ENCODE data around the gene LPAR2.

Gene LPAR2

GRCh38 chr19:19597809-19598306, 30.2 kb downstream of the LPAR2 start:
- no peak for DNase-seq

GRCh38 chr19:19595171-19595701, 32.8 kb downstream of the LPAR2 start:
- DNase-seq, result no peak

- no peak for DNase-seq
These were observed 33.6 kb downstream of the LPAR2 start for GRCh38 chr19:19594381-19594780.

- DNase-seq, result no peak
These were observed 35.3 kb downstream of the LPAR2 start for GRCh38 chr19:19592690-19593089.

GRCh38 chr19:19591133-19591825, 36.7 kb downstream of the LPAR2 start:
- DNase-seq, result peak in 1 of 14 donors; percentile 1

- DNase-seq, result no peak
These were observed 39.5 kb downstream of the LPAR2 start for GRCh38 chr19:19588546-19588945.

- no peak for DNase-seq
These were observed 40.2 kb downstream of the LPAR2 start for GRCh38 chr19:19587771-19588170.

- DNase-seq, result no peak
These were observed 43.7 kb downstream of the LPAR2 start for GRCh38 chr19:19584356-19584755.

- no peak for DNase-seq
These were observed 45.5 kb downstream of the LPAR2 start for GRCh38 chr19:19582471-19582870.

- no peak for DNase-seq
These were observed 46.6 kb downstream of the LPAR2 start for GRCh38 chr19:19581391-19581790.

- DNase-seq, result no peak
These were observed 47.6 kb downstream of the LPAR2 start for GRCh38 chr19:19580418-19580817.

- DNase-seq, result no peak
These were observed 48.3 kb downstream of the LPAR2 start for GRCh38 chr19:19579533-19580361.

GRCh38 chr19:19578252-19578651, 49.8 kb downstream of the LPAR2 start:
- no peak for DNase-seq

- DNase-seq, result no peak
These were observed 52.6 kb downstream of the LPAR2 start for GRCh38 chr19:19575411-19575810.
